ENCODE data around the gene GULP1. TPM values are rescaled to one million over a fixed set of nuclear protein-coding genes. Genes with fewer than 3 reads are reported as not detected.

The GULP1 gene
- total RNA-seq, 1 donor from 2014 or later = 95.5 TPM

- no peak for TF ChIP-seq CTCF (IDR thresholded peaks at IDR 0.05; ENCODE audit: insufficient read depth, low read length, poor library complexity, severe bottlenecking)
- no peaks in the 10 kb centered on the region for H3K27me3 ChIP-seq (ENCODE audit: control insufficient read depth, insufficient read depth, low read length)
- no peak for DNase-seq (ENCODE audit: low read depth)
- H3K4me3 ChIP-seq (ENCODE audit: low read depth, low read length) = no peak overlapping the region
- no peaks in the 10 kb centered on the region for H3K36me3 ChIP-seq (ENCODE audit: control insufficient read depth, insufficient read depth, low read length)
Observed at GRCh38 chr2:188449561-188449960, 157.9 kb downstream of the GULP1 start.

DNA sequence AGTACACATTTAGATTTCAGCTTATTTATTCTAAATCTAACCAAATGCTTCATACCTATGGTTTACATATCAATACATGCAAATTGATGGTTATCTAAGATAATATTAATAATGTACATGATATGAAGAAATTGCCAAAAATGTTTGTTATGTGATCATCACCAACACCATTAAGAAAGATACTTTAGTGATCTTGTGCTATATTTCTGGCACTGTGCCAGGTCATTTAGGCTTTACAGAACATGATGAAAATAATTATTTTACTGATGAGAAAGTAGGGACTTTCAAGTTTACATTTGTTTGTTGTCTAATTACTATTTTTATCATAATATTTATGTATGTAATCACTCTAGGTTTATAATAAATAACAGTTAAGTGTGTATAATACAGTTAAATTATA, 158.3 kb downstream of the GULP1 start:
- Histone ChIP-seq H3K36me3 (ENCODE audit: control insufficient read depth, insufficient read depth, low read length) (no peaks in the 10 kb centered on the region), H3K27me3 (ENCODE audit: control insufficient read depth, insufficient read depth, low read length) (no peaks in the 10 kb centered on the region), H3K4me3 (ENCODE audit: low read depth, low read length) (no peak overlapping the region)
- DNase-seq (ENCODE audit: low read depth) = no peak
- no peak for TF ChIP-seq CTCF (IDR thresholded peaks at IDR 0.05; ENCODE audit: insufficient read depth, low read length, poor library complexity, severe bottlenecking)

DNA sequence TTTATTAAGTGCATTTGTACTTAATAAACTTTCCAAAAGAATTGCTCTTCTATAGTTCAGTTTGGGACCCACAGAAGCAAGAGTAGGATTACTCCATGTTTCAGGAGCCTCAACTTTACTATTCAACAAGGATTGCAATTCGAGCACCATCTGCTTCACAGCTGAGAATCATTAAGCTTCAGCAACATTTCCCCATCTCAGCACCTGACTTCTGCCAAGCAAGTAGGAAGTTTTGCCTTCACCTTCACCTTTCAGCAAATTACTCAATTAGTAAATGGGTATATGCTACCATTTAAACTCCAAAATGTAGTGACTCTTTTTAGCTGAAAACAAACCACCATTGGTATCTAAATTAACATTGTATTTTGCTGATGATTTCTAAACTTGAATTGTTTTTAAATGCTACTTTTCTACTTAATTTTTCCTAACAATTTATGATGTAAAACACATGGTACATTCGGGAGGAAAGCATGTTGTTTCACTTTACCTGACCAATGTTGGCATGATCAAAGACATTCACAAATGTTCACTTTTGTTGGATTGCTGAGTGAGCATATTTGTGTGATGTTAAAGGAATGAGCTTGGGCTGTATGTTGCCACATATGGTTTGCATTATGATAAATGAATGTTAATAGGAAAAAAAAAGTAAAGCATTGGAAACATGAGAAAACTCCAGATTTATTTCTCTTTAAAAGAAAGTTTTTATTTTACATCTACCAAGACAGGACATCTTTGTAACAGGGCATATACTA, 159.2 kb downstream of the GULP1 start:
- TF ChIP-seq CTCF (IDR thresholded peaks at IDR 0.05; ENCODE audit: insufficient read depth, low read length, poor library complexity, severe bottlenecking) = no peak
- no peaks in the 10 kb centered on the region for H3K27me3 ChIP-seq (ENCODE audit: control insufficient read depth, insufficient read depth, low read length)
- no peaks in the 10 kb centered on the region for H3K36me3 ChIP-seq (ENCODE audit: control insufficient read depth, insufficient read depth, low read length)
- no peak overlapping the region for H3K4me3 ChIP-seq (ENCODE audit: low read depth, low read length)
- DNase-seq (ENCODE audit: low read depth) = no peak

- no peak for DNase-seq (ENCODE audit: low read depth)
- H3K4me3 ChIP-seq (ENCODE audit: low read depth, low read length) = no peak overlapping the region
- TF ChIP-seq CTCF (IDR thresholded peaks at IDR 0.05; ENCODE audit: insufficient read depth, low read length, poor library complexity, severe bottlenecking) = no peak
- no peaks in the 10 kb centered on the region for H3K27me3 ChIP-seq (ENCODE audit: control insufficient read depth, insufficient read depth, low read length)
- no peaks in the 10 kb centered on the region for H3K36me3 ChIP-seq (ENCODE audit: control insufficient read depth, insufficient read depth, low read length)
Observed at GRCh38 chr2:188452084-188452483, 160.4 kb downstream of the GULP1 start.

DNA sequence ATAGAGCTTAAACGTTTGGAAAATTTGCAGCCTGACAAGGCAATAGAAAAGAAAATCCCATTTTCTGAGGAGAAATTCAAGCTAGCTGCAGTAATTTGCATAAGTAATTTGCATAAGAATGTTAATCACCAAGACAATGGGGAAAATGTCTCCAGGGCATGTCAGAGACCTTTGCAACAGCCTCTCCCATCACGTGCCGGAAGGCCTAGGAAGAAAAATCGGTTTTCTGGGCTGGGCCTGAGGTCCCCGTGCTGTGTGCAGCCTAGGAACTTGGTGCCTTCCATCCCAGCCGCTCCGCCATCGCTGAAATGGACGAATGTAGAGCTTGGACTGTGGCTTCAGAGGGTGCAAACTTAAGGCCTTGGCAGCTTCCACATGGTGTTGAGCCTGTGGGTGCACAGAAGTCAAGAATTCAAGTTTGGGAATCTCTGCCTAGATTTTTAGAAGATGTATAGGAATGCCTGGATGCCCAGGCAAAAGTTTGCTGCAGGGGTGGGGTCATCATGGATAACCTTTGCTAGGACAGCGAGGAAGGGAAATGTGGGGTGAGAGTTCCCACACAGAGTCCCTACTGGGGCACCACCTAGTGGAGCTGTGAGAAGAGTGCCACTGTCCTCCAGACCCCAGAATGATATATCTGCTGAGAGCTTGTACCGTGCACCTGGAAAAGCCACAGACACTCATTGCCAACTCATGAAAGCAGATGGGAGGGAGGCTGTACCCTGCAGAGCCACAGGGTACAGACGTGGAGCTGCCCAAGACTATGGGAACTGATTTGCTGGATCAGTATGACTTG, 164.6 kb downstream of the GULP1 start:
- Histone ChIP-seq H3K36me3 (ENCODE audit: control insufficient read depth, insufficient read depth, low read length) (no peaks in the 10 kb centered on the region), H3K27me3 (ENCODE audit: control insufficient read depth, insufficient read depth, low read length) (no peaks in the 10 kb centered on the region), H3K4me3 (ENCODE audit: low read depth, low read length) (no peak overlapping the region)
- TF ChIP-seq CTCF (IDR thresholded peaks at IDR 0.05; ENCODE audit: insufficient read depth, low read length, poor library complexity, severe bottlenecking) = peak; percentile 11
- DNase-seq (ENCODE audit: low read depth) = no peak

All from kidney epithelial cell (primary cell).